HEK293T (cell line): Measurements from ENCODE around the gene SLC13A1.

Source experiments
- ARNT ChIP-seq: fragments of 450-650 bp; IDR thresholded peaks from 2 replicates; pipeline ENCODE4 v1.6.1; 2017; ENCODE audit warnings: mild to moderate bottlenecking
- BHLHE40 ChIP-seq: fragments of 450-650 bp; IDR thresholded peaks from 2 replicates; pipeline ENCODE4 v1.6.1; 2016; ENCODE audit warnings: mild to moderate bottlenecking, moderate library complexity, borderline replicate concordance
- ELF4 ChIP-seq: fragments of 450-650 bp; IDR thresholded peaks from 2 replicates; pipeline ENCODE4 v1.6.1; 2017; ENCODE audit warnings: antibody characterized with exemption
- FOXA1 ChIP-seq: fragments of 450-650 bp; IDR thresholded peaks from 2 replicates; pipeline ENCODE4 v1.6.1; 2016; ENCODE audit warnings: mild to moderate bottlenecking
- FOXK2 ChIP-seq: fragments of 450-650 bp; IDR thresholded peaks from 2 replicates; pipeline ENCODE4 v1.6.1; 2016; ENCODE audit warnings: mild to moderate bottlenecking
- FOXM1 ChIP-seq: fragments of 450-650 bp; IDR thresholded peaks from 2 replicates; pipeline ENCODE4 v1.6.1; 2017; ENCODE audit warnings: mild to moderate bottlenecking, borderline replicate concordance
- L3MBTL2 ChIP-seq: fragments of 450-650 bp; conservative IDR thresholded peaks from 2 replicates; pipeline ENCODE4 v1.6.1; 2016; ENCODE audit warnings: mild to moderate bottlenecking
- LEF1 ChIP-seq: fragments of 450-650 bp; IDR thresholded peaks from 2 replicates; pipeline ENCODE4 v1.6.1; 2017; ENCODE audit warnings: mild to moderate bottlenecking, borderline replicate concordance
- NFRKB ChIP-seq: fragments of 450-650 bp; IDR thresholded peaks from 2 replicates; pipeline ENCODE4 v1.6.1; 2016; ENCODE audit warnings: mild to moderate bottlenecking, moderate library complexity
- PKNOX1 ChIP-seq: fragments of 450-650 bp; IDR thresholded peaks from 2 replicates; pipeline ENCODE4 v1.6.1; 2016
- SUZ12 ChIP-seq: fragments of 450-650 bp; IDR thresholded peaks from 2 replicates; pipeline ENCODE4 v1.6.1; 2016; ENCODE audit warnings: mild to moderate bottlenecking
- TARDBP ChIP-seq: fragments of 450-650 bp; IDR thresholded peaks from 2 replicates; pipeline ENCODE4 v1.6.1; 2016
- ZNF384 ChIP-seq: fragments of 450-650 bp; IDR thresholded peaks from 2 replicates; pipeline ENCODE4 v1.6.1; 2016

GRCh38 chr7:123229426-123229825 is 29.7 kb upstream of the SLC13A1 start:
- TF ChIP-seq FOXK2 (no peak), PKNOX1 (no peak), LEF1 (no peak), ZNF384 (no peak), TARDBP (no peak), ELF4 (no peak), FOXA1 (no peak), SUZ12 (no peak), FOXM1 (no peak), BHLHE40 (no peak), ARNT (no peak), NFRKB (no peak), L3MBTL2 (no peak)
